Stimulated activated CD8-positive, alpha-beta memory T cell treated with anti-CD3 and anti-CD28 coated beads, Interleukin-7, amount 100 ng/mL, for 1 hour (primary cell): Measurements from ENCODE around the gene ST14.
"Not testable (repeated sequence)": the region's sequence is repeated elsewhere in the genome, so short reads cannot be mapped to it uniquely, and the experiment has no call there.

Experiments
- DNase-seq, 2 donors: peaks; one replicate each; pipeline ENCODE4 v3.0.0-alpha.2; 2020; ENCODE audit warnings: low read depth in 2 of 2

The ST14 gene

GRCh38 chr11:130233888-130234287, 74.3 kb downstream of the ST14 start:
- DNase-seq, result not testable (repeated sequence)

DNA sequence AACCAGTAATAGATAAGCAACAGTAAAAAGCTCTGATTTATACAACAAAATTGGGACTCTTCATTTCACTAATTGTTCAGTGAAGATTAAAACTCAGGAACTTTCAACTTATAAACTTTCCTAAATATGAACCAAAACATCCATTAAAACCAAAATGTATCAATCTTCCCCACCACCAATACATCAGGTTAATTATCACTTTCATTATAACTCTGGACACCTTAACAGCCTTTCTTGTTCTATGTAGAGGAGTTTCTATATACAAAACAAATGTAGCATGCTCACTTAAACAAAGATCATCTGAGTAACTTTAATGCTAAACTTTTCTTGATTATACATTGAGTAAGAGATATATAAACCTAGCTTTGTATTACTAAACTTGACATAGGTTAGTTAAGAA, 74.7 kb downstream of the ST14 start:
- DNase-seq, result no peak

- DNase-seq, result no peak
These were observed 77.9 kb downstream of the ST14 start for GRCh38 chr11:130237282-130238006.

DNA sequence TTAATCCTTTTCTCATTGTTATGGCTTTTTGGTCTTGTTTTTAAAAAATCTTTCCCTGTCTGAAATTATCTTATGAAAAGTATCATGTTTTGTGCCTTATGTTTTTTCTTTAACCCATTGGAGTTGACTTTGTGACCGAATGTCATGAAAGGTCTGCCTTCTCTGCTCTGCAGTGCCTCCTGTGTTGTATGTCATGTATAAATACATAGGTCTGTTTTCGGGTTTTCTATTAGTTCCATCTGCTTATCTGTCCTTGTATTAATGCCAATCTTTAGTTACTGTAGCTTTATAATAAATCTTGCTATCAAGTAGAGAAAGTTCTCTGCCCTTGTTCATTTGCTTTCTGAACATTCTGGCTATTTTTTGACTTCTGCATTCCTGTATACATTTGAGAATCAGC, 82.1 kb downstream of the ST14 start:
- no peak for DNase-seq

DNA sequence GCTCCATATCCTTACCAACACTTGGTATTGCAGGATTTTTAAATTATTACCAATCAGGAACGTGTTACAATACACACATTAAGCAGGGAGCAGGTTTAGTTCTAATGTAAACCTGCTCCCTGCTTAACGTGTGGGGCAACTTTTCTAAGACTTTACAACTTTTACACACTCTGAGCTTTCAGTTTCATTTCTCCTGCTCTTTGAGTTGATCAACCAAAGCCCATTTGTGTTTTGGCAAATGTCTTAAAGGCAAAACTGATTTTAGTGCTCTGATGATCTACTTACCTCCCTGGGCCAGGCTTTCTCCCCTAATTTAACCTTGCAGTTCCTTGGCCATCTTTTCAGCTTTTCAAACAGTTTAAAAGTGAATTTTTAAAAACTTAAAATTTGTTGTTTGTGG, 84.2 kb downstream of the ST14 start:
- DNase-seq, result no peak

- no peak for DNase-seq
These were observed 85.3 kb downstream of the ST14 start for GRCh38 chr11:130244848-130245247.

GRCh38 chr11:130245375-130245774, 85.8 kb downstream of the ST14 start:
- DNase-seq, result not testable (repeated sequence)

DNA sequence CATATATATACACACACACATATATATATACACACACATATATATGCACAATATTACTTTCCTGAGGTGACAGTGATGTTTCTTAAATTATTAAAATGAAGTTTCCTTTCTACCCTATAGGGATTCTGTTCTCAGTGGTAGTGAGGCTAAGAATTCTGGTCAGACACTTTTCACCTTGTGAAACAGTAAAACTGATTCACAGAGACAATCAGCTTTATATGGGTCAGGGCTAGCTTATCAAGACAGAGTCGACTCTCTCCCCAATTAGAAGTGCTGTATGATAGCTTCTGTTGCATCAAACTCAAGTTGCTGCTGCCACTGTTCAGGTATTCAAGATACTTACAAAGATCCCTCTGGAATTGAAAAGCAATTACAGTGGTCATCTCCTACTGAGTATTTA, 86.7 kb downstream of the ST14 start:
- no peak for DNase-seq

GRCh38 chr11:130246738-130247137, 87.2 kb downstream of the ST14 start:
- no peak for DNase-seq

GRCh38 chr11:130247319-130247718, 87.7 kb downstream of the ST14 start:
- DNase-seq, result no peak

- no peak for DNase-seq
These were observed 89.8 kb downstream of the ST14 start for GRCh38 chr11:130249371-130249770.

DNA sequence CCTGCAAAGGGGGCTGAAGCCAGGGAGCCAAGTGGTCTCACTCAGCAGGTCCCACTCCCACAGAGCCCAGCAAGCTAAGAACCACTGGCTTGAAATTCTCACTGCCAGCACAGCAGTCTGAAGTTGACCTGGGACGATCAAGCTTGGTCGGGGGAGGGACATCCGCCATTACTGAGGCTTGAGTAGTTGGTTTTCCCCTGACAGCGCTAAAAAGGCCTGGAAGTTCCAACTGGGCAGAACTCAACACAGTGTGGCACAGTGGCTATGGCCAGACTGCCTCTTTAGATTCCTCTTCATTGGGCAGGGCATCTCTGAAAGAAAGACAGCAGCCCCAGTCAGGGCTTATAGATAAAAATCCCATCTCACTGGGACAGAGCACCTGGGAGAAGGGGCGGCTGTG, 90.3 kb downstream of the ST14 start:
- DNase-seq, result not testable (repeated sequence)

DNA sequence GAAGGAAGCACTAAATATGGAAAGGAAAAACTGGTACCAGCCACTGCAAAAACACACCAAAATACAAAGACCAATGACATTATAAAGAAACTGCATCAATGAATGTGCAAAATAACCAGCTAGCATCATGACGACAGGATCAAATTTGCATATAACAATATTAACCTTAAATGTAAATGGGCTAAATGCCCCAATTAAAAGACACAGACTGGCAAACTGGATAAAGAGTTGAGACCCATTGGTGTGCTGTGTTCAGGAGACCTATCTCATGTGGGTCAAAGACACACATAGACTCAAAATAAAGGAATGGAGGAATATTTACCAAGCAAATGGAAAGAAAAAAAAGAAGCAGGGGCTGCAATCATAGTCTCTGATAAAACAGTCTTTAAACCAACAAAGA, 92.2 kb downstream of the ST14 start:
- not testable (repeated sequence) for DNase-seq
